ENCODE results near the gene TMEM91. TPM values are rescaled to one million over a fixed set of nuclear protein-coding genes. Genes with fewer than 3 reads are reported as not detected.

TMEM91 gene
- total RNA-seq, 1 donor from 2014 or later, result 4.5 TPM

- H3K27me3 ChIP-seq, result peaks cover 34% of the 10 kb centered on the region
- H3K4me3 Mint-ChIP-seq, result no peak overlapping the region
Observed at GRCh38 chr19:41355802-41356201, 20.5 kb upstream of the TMEM91 start.

GRCh38 chr19:41356984-41357739 is 19.2 kb upstream of the TMEM91 start:
- TF ChIP-seq EZH2 (IDR thresholded peaks at IDR 0.05) (no peak), CTCF (IDR thresholded peaks at IDR 0.05) (no peak), EZH2phosphoT487 (IDR thresholded peaks at IDR 0.05) (no peak)
- Mint-ChIP-seq H3K36me3 (no peaks in the 10 kb centered on the region), H3K27ac (no peak overlapping the region), H3K9me3 (no peaks in the 10 kb centered on the region), H3K4me3 (no peak overlapping the region), H3K4me1 (peaks cover 9% of the 10 kb centered on the region), H3K27me3 (ENCODE audit: insufficient read depth, low read depth) (peaks cover 14% of the 10 kb centered on the region)
- H3K36me3 ChIP-seq, result no peaks in the 10 kb centered on the region
- peaks cover 20% of the 10 kb centered on the region for H3K27me3 ChIP-seq
- no peak overlapping the region for H2AFZ ChIP-seq (replicated peaks)
- no peak overlapping the region for H3K4me2 ChIP-seq
- H3K79me2 ChIP-seq (ENCODE audit: low read depth), result no peaks in the 10 kb centered on the region
- no peak overlapping the region for H3K4me3 ChIP-seq
- H4K20me1 ChIP-seq (ENCODE audit: low read depth), result peaks cover under 1% of the 10 kb centered on the region
- H3K27ac ChIP-seq, result no peak overlapping the region
- H3K9ac ChIP-seq, result no peak overlapping the region
- peaks cover 5% of the 10 kb centered on the region for H3K4me1 ChIP-seq
- H3K9me3 ChIP-seq (ENCODE audit: low read depth), result no peaks in the 10 kb centered on the region
- DNase-seq (ENCODE audit: low spot score), result no peak
- peaks cover 4% of the 10 kb centered on the region for H3F3A ChIP-seq (ENCODE audit: low read depth)

More at GRCh38 chr19:41355802-41356201, 20.5 kb upstream of the TMEM91 start:
- Histone ChIP-seq H3K4me2 (no peak overlapping the region), H3F3A (ENCODE audit: low read depth) (peaks cover 7% of the 10 kb centered on the region), H3K4me3 (no peak overlapping the region), H3K79me2 (ENCODE audit: low read depth) (no peaks in the 10 kb centered on the region), H3K9me3 (ENCODE audit: low read depth) (no peaks in the 10 kb centered on the region), H3K4me1 (peaks cover 9% of the 10 kb centered on the region), H3K36me3 (no peaks in the 10 kb centered on the region), H3K27ac (no peak overlapping the region), H3K9ac (no peak overlapping the region), H4K20me1 (ENCODE audit: low read depth) (peaks cover 12% of the 10 kb centered on the region), H2AFZ (replicated peaks) (no peak overlapping the region)
- no peak for TF ChIP-seq EZH2phosphoT487 (IDR thresholded peaks at IDR 0.05)
- TF ChIP-seq EZH2 (IDR thresholded peaks at IDR 0.05), result no peak
- no peak for TF ChIP-seq CTCF (IDR thresholded peaks at IDR 0.05)
- peaks cover 23% of the 10 kb centered on the region for H3K27me3 Mint-ChIP-seq (ENCODE audit: insufficient read depth, low read depth)
- H3K9me3 Mint-ChIP-seq, result no peaks in the 10 kb centered on the region
- peaks cover 18% of the 10 kb centered on the region for H3K4me1 Mint-ChIP-seq
- H3K27ac Mint-ChIP-seq, result no peak overlapping the region
- H3K36me3 Mint-ChIP-seq, result no peaks in the 10 kb centered on the region
- DNase-seq (ENCODE audit: low spot score), result no peak

- Histone ChIP-seq H3K9me3 (ENCODE audit: low read depth) (no peaks in the 10 kb centered on the region), H3K36me3 (no peaks in the 10 kb centered on the region), H3F3A (ENCODE audit: low read depth) (peaks cover 4% of the 10 kb centered on the region), H3K79me2 (ENCODE audit: low read depth) (no peaks in the 10 kb centered on the region), H3K27ac (no peak overlapping the region), H4K20me1 (ENCODE audit: low read depth) (no peaks in the 10 kb centered on the region), H3K9ac (no peak overlapping the region), H3K4me2 (no peak overlapping the region), H3K4me1 (peaks cover 2% of the 10 kb centered on the region), H3K27me3 (peaks cover 14% of the 10 kb centered on the region), H3K4me3 (no peak overlapping the region), H2AFZ (replicated peaks) (no peak overlapping the region)
- no peak for TF ChIP-seq EZH2 (IDR thresholded peaks at IDR 0.05)
- Mint-ChIP-seq H3K36me3 (no peaks in the 10 kb centered on the region), H3K9me3 (no peaks in the 10 kb centered on the region), H3K4me3 (no peak overlapping the region), H3K27ac (no peak overlapping the region), H3K27me3 (ENCODE audit: insufficient read depth, low read depth) (peaks cover 10% of the 10 kb centered on the region), H3K4me1 (peaks cover 7% of the 10 kb centered on the region)
- no peak for DNase-seq (ENCODE audit: low spot score)
Observed at GRCh38 chr19:41357746-41358145, 18.6 kb upstream of the TMEM91 start.

- TF ChIP-seq CTCF (IDR thresholded peaks at IDR 0.05) (no peak), EZH2phosphoT487 (IDR thresholded peaks at IDR 0.05) (no peak), EZH2 (IDR thresholded peaks at IDR 0.05) (no peak)
- H3K9me3 Mint-ChIP-seq, result no peaks in the 10 kb centered on the region
- peaks cover 8% of the 10 kb centered on the region for H3K4me1 Mint-ChIP-seq
- Histone ChIP-seq H3K36me3 (no peaks in the 10 kb centered on the region), H3K4me2 (no peak overlapping the region), H3F3A (ENCODE audit: low read depth) (no peaks in the 10 kb centered on the region), H3K79me2 (ENCODE audit: low read depth) (peaks cover 5% of the 10 kb centered on the region), H3K27ac (no peak overlapping the region), H2AFZ (replicated peaks) (no peak overlapping the region), H3K9me3 (ENCODE audit: low read depth) (no peaks in the 10 kb centered on the region), H3K27me3 (no peaks in the 10 kb centered on the region), H3K4me3 (no peak overlapping the region), H3K4me1 (no peaks in the 10 kb centered on the region), H3K9ac (no peak overlapping the region), H4K20me1 (ENCODE audit: low read depth) (no peaks in the 10 kb centered on the region)
- DNase-seq (ENCODE audit: low spot score), result no peak
- no peaks in the 10 kb centered on the region for H3K36me3 Mint-ChIP-seq
- peaks cover 7% of the 10 kb centered on the region for H3K27me3 Mint-ChIP-seq (ENCODE audit: insufficient read depth, low read depth)
- no peak overlapping the region for H3K4me3 Mint-ChIP-seq
- H3K27ac Mint-ChIP-seq, result peak overlapping the region; percentile 37
Observed at GRCh38 chr19:41359741-41360140, 16.6 kb upstream of the TMEM91 start.

All from neural progenitor cell (in vitro differentiated cells).